H9 (cell line): ENCODE measurements around the gene CFAP46. TPM values are rescaled to one million over a fixed set of nuclear protein-coding genes. Genes with fewer than 3 reads are reported as not detected.

ENCODE experiments used
- DNase-seq: peaks from one replicate; pipeline ENCODE4 v3.0.0-alpha.2; 2017
- H2AFZ ChIP-seq: one replicate; pipeline ENCODE4 v1.6.1; 2013; ENCODE audit warnings: mild to moderate bottlenecking, low read length, control low read depth, moderate library complexity
- H2AK5ac ChIP-seq: 2 replicates; pipeline ENCODE4 v1.6.1; 2013; ENCODE audit warnings: low read length, control low read depth, mixed read lengths; ENCODE audit not compliant: insufficient read length
- H2BK120ac ChIP-seq: one replicate; pipeline ENCODE4 v1.6.1; 2013; ENCODE audit warnings: low read depth, mild to moderate bottlenecking, low read length, control low read depth, inconsistent platforms; ENCODE audit not compliant: poor library complexity, severe bottlenecking
- H2BK12ac ChIP-seq: 2 replicates; pipeline ENCODE4 v1.6.1; 2013; ENCODE audit warnings: low read length, control low read depth, mixed read lengths, low read depth; ENCODE audit not compliant: insufficient read length
- H2BK15ac ChIP-seq: 2 replicates; pipeline ENCODE4 v1.6.1; 2013; ENCODE audit warnings: low read depth, low read length, control low read depth
- H2BK20ac ChIP-seq: one replicate; pipeline ENCODE4 v1.6.1; 2013; ENCODE audit warnings: low read depth, mild to moderate bottlenecking, low read length, control low read depth, inconsistent platforms; ENCODE audit not compliant: poor library complexity, severe bottlenecking
- H2BK5ac ChIP-seq: 2 replicates; pipeline ENCODE4 v1.6.1; 2013; ENCODE audit warnings: low read length, control low read depth, mixed read lengths; ENCODE audit not compliant: insufficient read length
- H3K14ac ChIP-seq: 2 replicates; pipeline ENCODE4 v1.6.1; 2013; ENCODE audit warnings: low read length, control low read depth; ENCODE audit not compliant: insufficient read depth
- H3K18ac ChIP-seq: 2 replicates; pipeline ENCODE4 v1.6.1; 2013; ENCODE audit warnings: low read depth, mild to moderate bottlenecking, mixed read lengths, low read length, control low read depth; ENCODE audit not compliant: insufficient read length
- H3K23ac ChIP-seq: 2 replicates; pipeline ENCODE4 v1.6.1; 2013; ENCODE audit warnings: low read length, control low read depth, mixed read lengths, low read depth; ENCODE audit not compliant: insufficient read length
- H3K23me2 ChIP-seq: 2 replicates; pipeline ENCODE4 v1.6.1; 2013; ENCODE audit warnings: low read depth, mild to moderate bottlenecking, mixed read lengths, low read length, control low read depth; ENCODE audit not compliant: insufficient read length, poor library complexity, severe bottlenecking
- H3K27ac ChIP-seq: 2 replicates; pipeline ENCODE4 v1.5.1; 2013; ENCODE audit warnings: low read length, control low read depth, mixed read lengths, low read depth; ENCODE audit not compliant: insufficient read length
- H3K27me3 ChIP-seq: 2 replicates; pipeline ENCODE4 v1.6.1; 2013; ENCODE audit warnings: low read length, control low read depth, inconsistent platforms; ENCODE audit not compliant: insufficient read depth
- H3K4ac ChIP-seq: 2 replicates; pipeline ENCODE4 v1.6.1; 2013; ENCODE audit warnings: low read depth, mild to moderate bottlenecking, control low read depth, inconsistent platforms, low read length, moderate library complexity
- H3K4me1 ChIP-seq: 2 replicates; pipeline ENCODE4 v1.6.1; 2013; ENCODE audit warnings: low read length, control low read depth, inconsistent platforms; ENCODE audit not compliant: insufficient read depth
- H3K4me2 ChIP-seq: 2 replicates; pipeline ENCODE4 v1.6.1; 2013; ENCODE audit warnings: low read length, control low read depth, mixed read lengths; ENCODE audit not compliant: insufficient read length, insufficient read depth
- H3K56ac ChIP-seq: 2 replicates; pipeline ENCODE4 v1.6.1; 2013; ENCODE audit warnings: low read depth, mild to moderate bottlenecking, mixed read lengths, low read length, control low read depth; ENCODE audit not compliant: insufficient read length
- H3K79me1 ChIP-seq: 2 replicates; pipeline ENCODE4 v1.6.1; 2013; ENCODE audit warnings: low read depth, mild to moderate bottlenecking, moderate library complexity, low read length, control low read depth, inconsistent platforms; ENCODE audit not compliant: insufficient read depth, poor library complexity, severe bottlenecking
- H3K79me2 ChIP-seq: 2 replicates; pipeline ENCODE4 v1.6.1; 2013; ENCODE audit warnings: low read length, control low read depth, inconsistent platforms; ENCODE audit not compliant: insufficient read depth
- H3K9ac ChIP-seq: 2 replicates; pipeline ENCODE4 v1.6.1; 2013; ENCODE audit warnings: low read length, control low read depth, mixed read lengths; ENCODE audit not compliant: insufficient read length; ENCODE audit errors: extremely low read depth
- H3K9me3 ChIP-seq: one replicate; pipeline ENCODE4 v1.6.1; 2013; ENCODE audit warnings: low read depth, low read length, inconsistent platforms; ENCODE audit not compliant: control insufficient read depth
- H3T11ph ChIP-seq: one replicate; pipeline ENCODE4 v1.6.1; 2013; ENCODE audit warnings: mild to moderate bottlenecking, low read length, control low read depth, inconsistent platforms
- H4K20me1 ChIP-seq: one replicate; pipeline ENCODE4 v1.6.1; 2013; ENCODE audit not compliant: control insufficient read depth, insufficient read length, insufficient read depth
- H4K5ac ChIP-seq: 2 replicates; pipeline ENCODE4 v1.6.1; 2013; ENCODE audit warnings: low read depth, mild to moderate bottlenecking, mixed read lengths, low read length, control low read depth; ENCODE audit not compliant: insufficient read length
- H4K8ac ChIP-seq: replicated peaks from 2 replicates; pipeline ENCODE4 v1.6.1; 2013; ENCODE audit warnings: low read length, control low read depth, mixed read lengths, low read depth; ENCODE audit not compliant: insufficient read length
- H4K91ac ChIP-seq: 2 replicates; pipeline ENCODE4 v1.6.1; 2013; ENCODE audit warnings: low read depth, mild to moderate bottlenecking, moderate library complexity, mixed read lengths, low read length, control low read depth; ENCODE audit not compliant: insufficient read length
- H3K27ac Mint-ChIP-seq, 3 experiments: 2 replicates in 2 of 3; 3 replicates in 1 of 3; pipeline ENCODE4 v1.8.0; 2020 to 2021; ENCODE audit warnings: mixed read lengths in 3 of 3, mild to moderate bottlenecking in 1 of 3, moderate library complexity in 1 of 3
- H3K27me3 Mint-ChIP-seq: 2 replicates; pipeline ENCODE4 v1.8.0; 2021; ENCODE audit warnings: low read depth, mild to moderate bottlenecking, moderate library complexity, mixed read lengths
- H3K36me3 Mint-ChIP-seq, 3 experiments: 2 replicates in 2 of 3; 3 replicates in 1 of 3; pipeline ENCODE4 v1.8.0; 2020 to 2021; ENCODE audit warnings: low read depth in 3 of 3, mixed read lengths in 3 of 3; ENCODE audit not compliant: insufficient read depth in 1 of 3
- H3K4me1 Mint-ChIP-seq, 2 experiments: 2 replicates each; pipeline ENCODE4 v1.8.0; 2020; ENCODE audit warnings: mixed read lengths in 2 of 2
- H3K4me3 Mint-ChIP-seq, 2 experiments: 2 replicates in 1 of 2; 3 replicates in 1 of 2; pipeline ENCODE4 v1.8.0; 2020 to 2021; ENCODE audit warnings: mild to moderate bottlenecking in 2 of 2, mixed read lengths in 2 of 2, moderate library complexity in 1 of 2
- H3K9me3 Mint-ChIP-seq, 2 experiments: 2 replicates in 1 of 2; 3 replicates in 1 of 2; pipeline ENCODE4 v1.8.0; 2020; ENCODE audit warnings: mild to moderate bottlenecking in 2 of 2, mixed read lengths in 2 of 2, moderate library complexity in 1 of 2
- WGBS: extraction: QIAGEN DNeasy Blood & Tissue Kit; methylation state at CpG from one replicate; pipeline ENCODE4 v1.1.7; 2013; ENCODE audit warnings: missing lambda C conversion rate, low lambda C conversion rate, mixed read lengths; ENCODE audit not compliant: insufficient read length; ENCODE audit errors: extremely low coverage; 5-methylcytosine and 5-hydroxymethylcytosine counted together
- total RNA-seq: library from RNA; stranded (reverse); gene quantifications from 2 replicates; pipeline ENCODE4 v1.2.1, GENCODE V29; 2021
- TF ChIP-seq, protein P1 (sequence below): fragments of 200-600 bp; sonication (generic); conservative IDR thresholded peaks from 3 replicates; pipeline ENCODE4 v1.8.0; 2021; ENCODE audit warnings: antibody characterized with exemption, mild to moderate bottlenecking

Gene CFAP46
- total RNA-seq, 1 experiment from 2014 or later = 3.1 TPM

DNA sequence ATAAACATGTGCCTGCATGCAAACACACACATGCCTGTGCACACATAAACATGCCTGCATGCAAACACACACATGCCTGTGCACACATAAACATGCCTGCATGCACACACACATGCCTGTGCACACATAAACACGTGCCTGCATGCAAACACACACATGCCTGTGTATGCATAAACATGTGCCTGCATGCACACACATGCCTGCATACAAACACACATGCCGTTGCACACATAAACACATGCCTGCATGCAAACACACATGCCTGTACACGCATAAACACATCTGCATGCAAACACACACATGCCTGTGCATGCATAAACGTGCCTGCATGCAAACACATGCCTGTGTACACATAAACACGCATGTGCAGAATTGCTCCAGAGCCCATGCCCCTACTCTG, 178.8 kb downstream of the CFAP46 start:
- H3K56ac ChIP-seq = no peak overlapping the region
- no peak overlapping the region for H3K9ac ChIP-seq
- no peak overlapping the region for H4K5ac ChIP-seq
- no peak overlapping the region for H3K4ac ChIP-seq
- H2BK20ac ChIP-seq = no peak overlapping the region
- DNase-seq = no peak
- H3K9me3 ChIP-seq = no peaks in the 10 kb centered on the region
- no peak overlapping the region for H4K8ac ChIP-seq
- H3K4me1 ChIP-seq = no peaks in the 10 kb centered on the region
- peaks cover 2% of the 10 kb centered on the region for H4K20me1 ChIP-seq
- no peak overlapping the region for H3K18ac ChIP-seq
- H2BK15ac ChIP-seq = no peak overlapping the region
- WGBS = no CpG with 5 or more reads among the region's 5 CpGs
- H3K23me2 ChIP-seq = no peaks in the 10 kb centered on the region
- H3K27ac Mint-ChIP-seq = no peak overlapping the region
- no peak overlapping the region for H3T11ph ChIP-seq
- no peak overlapping the region for H3K14ac ChIP-seq
- H3K9me3 Mint-ChIP-seq = peaks cover 10 to 18% of the 10 kb centered on the region in 2 experiments; a peak in 4 of 5 replicates
- no peak overlapping the region for H2BK120ac ChIP-seq
- H3K79me2 ChIP-seq = no peaks in the 10 kb centered on the region
- H3K4me2 ChIP-seq = no peak overlapping the region
- H2BK5ac ChIP-seq = no peak overlapping the region
- peaks cover 16 to 38% (median 21%) of the 10 kb centered on the region in 3 experiments for H3K36me3 Mint-ChIP-seq
- H3K4me1 Mint-ChIP-seq = no peaks in the 10 kb centered on the region
- TF ChIP-seq, protein P1, sequence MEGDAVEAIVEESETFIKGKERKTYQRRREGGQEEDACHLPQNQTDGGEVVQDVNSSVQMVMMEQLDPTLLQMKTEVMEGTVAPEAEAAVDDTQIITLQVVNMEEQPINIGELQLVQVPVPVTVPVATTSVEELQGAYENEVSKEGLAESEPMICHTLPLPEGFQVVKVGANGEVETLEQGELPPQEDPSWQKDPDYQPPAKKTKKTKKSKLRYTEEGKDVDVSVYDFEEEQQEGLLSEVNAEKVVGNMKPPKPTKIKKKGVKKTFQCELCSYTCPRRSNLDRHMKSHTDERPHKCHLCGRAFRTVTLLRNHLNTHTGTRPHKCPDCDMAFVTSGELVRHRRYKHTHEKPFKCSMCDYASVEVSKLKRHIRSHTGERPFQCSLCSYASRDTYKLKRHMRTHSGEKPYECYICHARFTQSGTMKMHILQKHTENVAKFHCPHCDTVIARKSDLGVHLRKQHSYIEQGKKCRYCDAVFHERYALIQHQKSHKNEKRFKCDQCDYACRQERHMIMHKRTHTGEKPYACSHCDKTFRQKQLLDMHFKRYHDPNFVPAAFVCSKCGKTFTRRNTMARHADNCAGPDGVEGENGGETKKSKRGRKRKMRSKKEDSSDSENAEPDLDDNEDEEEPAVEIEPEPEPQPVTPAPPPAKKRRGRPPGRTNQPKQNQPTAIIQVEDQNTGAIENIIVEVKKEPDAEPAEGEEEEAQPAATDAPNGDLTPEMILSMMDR = no peak
- no peak overlapping the region for H2AK5ac ChIP-seq
- H3K27ac ChIP-seq = no peak overlapping the region
- no peak overlapping the region for H3K23ac ChIP-seq
- no peak overlapping the region for H2AFZ ChIP-seq
- H4K91ac ChIP-seq = no peak overlapping the region
- no peaks in the 10 kb centered on the region for H3K79me1 ChIP-seq
- peaks cover 2% of the 10 kb centered on the region; the same call in 1 of the 2 replicates for H3K27me3 Mint-ChIP-seq
- no peak overlapping the region for H2BK12ac ChIP-seq
- H3K27me3 ChIP-seq = no peaks in the 10 kb centered on the region
- no peak overlapping the region for H3K4me3 Mint-ChIP-seq
